ENCODE data around the gene ATF7.
A peak's percentile ranks its signal among the peaks of the same experiment; 100 is the strongest.

Gene ATF7

DNA sequence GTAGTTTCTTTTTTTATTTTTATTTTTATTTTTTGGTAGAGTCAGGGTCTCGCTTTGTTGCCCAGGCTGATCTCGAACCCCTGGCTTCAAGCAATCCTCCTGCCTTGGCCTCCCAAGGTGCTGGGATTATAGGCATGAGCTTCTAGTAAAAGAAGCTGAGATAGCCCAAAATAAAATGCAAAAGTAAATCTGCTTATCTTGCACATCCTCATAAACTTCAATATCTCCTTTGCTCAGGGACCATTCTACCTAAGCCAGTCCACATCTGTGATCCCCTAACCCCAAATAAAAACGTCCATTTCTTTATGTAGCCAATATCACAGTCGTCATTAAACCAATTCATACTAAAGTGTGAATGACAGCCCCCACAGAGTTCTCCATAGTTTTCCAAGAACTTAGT lies 36.3 kb downstream of the ATF7 start:
- Histone ChIP-seq H3K27me3 (replicated peaks; ENCODE audit: control insufficient read depth, insufficient read depth, low read length) (no peaks in the 10 kb centered on the region), H3K4me3 (replicated peaks; ENCODE audit: low read depth, low read length) (no peak overlapping the region), H3K36me3 (ENCODE audit: control insufficient read depth, insufficient read depth, low read length) (no peaks in the 10 kb centered on the region)
- no peak for DNase-seq (ENCODE audit: extremely low read depth, insufficient read length)
- TF ChIP-seq, protein P1, sequence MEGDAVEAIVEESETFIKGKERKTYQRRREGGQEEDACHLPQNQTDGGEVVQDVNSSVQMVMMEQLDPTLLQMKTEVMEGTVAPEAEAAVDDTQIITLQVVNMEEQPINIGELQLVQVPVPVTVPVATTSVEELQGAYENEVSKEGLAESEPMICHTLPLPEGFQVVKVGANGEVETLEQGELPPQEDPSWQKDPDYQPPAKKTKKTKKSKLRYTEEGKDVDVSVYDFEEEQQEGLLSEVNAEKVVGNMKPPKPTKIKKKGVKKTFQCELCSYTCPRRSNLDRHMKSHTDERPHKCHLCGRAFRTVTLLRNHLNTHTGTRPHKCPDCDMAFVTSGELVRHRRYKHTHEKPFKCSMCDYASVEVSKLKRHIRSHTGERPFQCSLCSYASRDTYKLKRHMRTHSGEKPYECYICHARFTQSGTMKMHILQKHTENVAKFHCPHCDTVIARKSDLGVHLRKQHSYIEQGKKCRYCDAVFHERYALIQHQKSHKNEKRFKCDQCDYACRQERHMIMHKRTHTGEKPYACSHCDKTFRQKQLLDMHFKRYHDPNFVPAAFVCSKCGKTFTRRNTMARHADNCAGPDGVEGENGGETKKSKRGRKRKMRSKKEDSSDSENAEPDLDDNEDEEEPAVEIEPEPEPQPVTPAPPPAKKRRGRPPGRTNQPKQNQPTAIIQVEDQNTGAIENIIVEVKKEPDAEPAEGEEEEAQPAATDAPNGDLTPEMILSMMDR (IDR thresholded peaks at IDR 0.05; ENCODE audit: insufficient read depth, low read length, poor library complexity, severe bottlenecking): no peak

DNA sequence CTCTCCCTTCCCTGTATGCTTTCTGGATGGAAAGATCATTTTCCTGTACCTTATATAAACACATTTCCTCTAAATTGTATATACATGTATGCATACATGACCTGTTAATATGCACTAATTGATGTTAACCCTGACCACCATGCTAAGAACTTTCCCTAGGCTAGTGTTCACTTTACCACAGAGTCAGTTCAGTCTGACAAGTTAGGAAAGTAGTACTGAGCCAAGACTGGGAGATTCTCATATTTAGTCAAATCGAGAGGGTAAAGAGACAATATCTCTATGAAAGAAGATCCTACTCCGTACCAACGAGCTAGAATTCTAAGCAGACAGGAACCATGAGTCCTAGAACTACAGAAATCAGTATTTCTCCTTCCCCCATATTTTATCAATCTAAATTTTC lies 36.8 kb downstream of the ATF7 start:
- TF ChIP-seq, protein P1 (IDR thresholded peaks at IDR 0.05; ENCODE audit: insufficient read depth, low read length, poor library complexity, severe bottlenecking): no peak
- H3K36me3 ChIP-seq (ENCODE audit: control insufficient read depth, insufficient read depth, low read length): no peaks in the 10 kb centered on the region
- no peak for DNase-seq (ENCODE audit: extremely low read depth, insufficient read length)
- H3K4me3 ChIP-seq (replicated peaks; ENCODE audit: low read depth, low read length): no peak overlapping the region
- H3K27me3 ChIP-seq (replicated peaks; ENCODE audit: control insufficient read depth, insufficient read depth, low read length): no peaks in the 10 kb centered on the region

DNA sequence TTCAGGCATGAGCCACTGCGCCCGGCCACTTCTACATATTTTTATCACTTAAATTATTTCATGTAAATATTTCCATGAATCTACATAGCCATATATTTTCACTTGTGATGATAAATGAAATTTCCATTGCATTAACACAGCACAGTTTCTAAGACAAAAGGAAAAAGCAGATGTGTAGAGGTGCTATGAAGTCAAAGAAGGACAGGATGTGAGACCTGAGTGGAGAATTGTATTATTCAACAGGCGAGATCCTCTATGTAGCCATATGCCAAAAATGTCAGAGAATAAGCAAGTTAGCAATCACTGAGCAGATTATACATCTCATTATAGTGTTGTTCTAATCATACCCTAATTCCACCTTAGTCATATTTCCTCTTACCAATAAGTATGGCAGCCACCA lies 38.1 kb downstream of the ATF7 start:
- no peak for DNase-seq (ENCODE audit: extremely low read depth, insufficient read length)
- no peak overlapping the region for H3K4me3 ChIP-seq (replicated peaks; ENCODE audit: low read depth, low read length)

DNA sequence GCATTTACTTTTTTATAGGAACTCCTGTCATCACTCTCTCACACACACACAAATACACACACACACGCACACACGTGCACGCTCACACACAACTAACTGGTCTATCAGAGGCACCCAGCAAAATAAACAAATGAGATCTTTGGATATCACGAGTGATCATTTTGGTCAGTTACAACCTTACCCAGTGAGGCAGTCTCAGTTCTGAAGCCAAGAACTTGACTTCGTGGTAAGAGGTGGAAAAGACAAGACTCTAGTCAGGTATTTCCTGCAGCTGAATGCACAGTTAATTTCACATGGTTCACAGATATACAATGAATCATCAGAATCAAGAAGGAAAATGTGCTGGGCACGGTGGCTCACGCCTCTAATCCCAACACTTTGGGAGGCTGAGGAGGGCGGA lies 39.4 kb downstream of the ATF7 start:
- TF ChIP-seq, protein P1 (IDR thresholded peaks at IDR 0.05; ENCODE audit: insufficient read depth, low read length, poor library complexity, severe bottlenecking): no peak
- Histone ChIP-seq H3K4me3 (replicated peaks; ENCODE audit: low read depth, low read length) (no peak overlapping the region), H3K27me3 (replicated peaks; ENCODE audit: control insufficient read depth, insufficient read depth, low read length) (no peaks in the 10 kb centered on the region), H3K36me3 (ENCODE audit: control insufficient read depth, insufficient read depth, low read length) (no peaks in the 10 kb centered on the region)
- no peak for DNase-seq (ENCODE audit: extremely low read depth, insufficient read length)

More for the DNA sequence above, 38.1 kb downstream of the ATF7 start:
- Histone ChIP-seq H3K27me3 (replicated peaks; ENCODE audit: control insufficient read depth, insufficient read depth, low read length) (no peaks in the 10 kb centered on the region), H3K36me3 (ENCODE audit: control insufficient read depth, insufficient read depth, low read length) (no peaks in the 10 kb centered on the region)
- TF ChIP-seq, protein P1 (IDR thresholded peaks at IDR 0.05; ENCODE audit: insufficient read depth, low read length, poor library complexity, severe bottlenecking): no peak

DNA sequence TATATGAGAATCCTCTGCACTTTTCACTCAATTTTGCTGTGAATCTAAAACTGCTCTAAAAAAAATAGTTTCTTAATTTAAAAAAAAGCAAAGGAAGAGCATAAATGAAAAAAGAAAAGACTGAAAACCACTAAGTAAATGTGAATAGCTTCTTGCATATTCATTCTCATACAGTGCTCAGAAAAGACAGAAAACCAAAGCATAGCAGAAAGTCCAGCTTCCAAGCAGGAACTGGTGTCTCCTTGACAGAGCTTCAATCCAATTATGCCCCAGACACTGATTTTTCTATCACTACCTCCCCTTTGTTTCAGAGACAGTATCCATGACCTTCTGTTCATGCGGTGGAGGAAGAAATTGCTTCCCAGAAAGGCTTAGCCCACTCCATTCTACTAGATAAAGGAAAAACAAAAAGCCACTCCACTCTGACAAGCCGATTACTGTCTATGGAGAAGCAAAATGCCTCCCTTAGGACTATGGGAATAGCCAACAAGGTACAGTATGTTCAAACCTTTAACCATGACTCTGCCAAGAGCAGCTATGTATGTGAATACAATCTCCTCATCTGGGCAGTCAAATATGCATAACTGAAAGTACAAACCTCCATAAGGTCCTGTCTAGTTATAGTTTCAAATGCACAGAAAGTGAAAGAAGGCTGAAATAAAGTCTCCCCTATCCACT lies 40.6 kb downstream of the ATF7 start:
- H3K36me3 ChIP-seq (ENCODE audit: control insufficient read depth, insufficient read depth, low read length): no peaks in the 10 kb centered on the region
- TF ChIP-seq, protein P1 (IDR thresholded peaks at IDR 0.05; ENCODE audit: insufficient read depth, low read length, poor library complexity, severe bottlenecking): no peak
- no peak overlapping the region; the same call in 1 of the 2 replicates for H3K4me3 ChIP-seq (replicated peaks; ENCODE audit: low read depth, low read length)
- DNase-seq (ENCODE audit: extremely low read depth, insufficient read length): no peak
- no peaks in the 10 kb centered on the region for H3K27me3 ChIP-seq (replicated peaks; ENCODE audit: control insufficient read depth, insufficient read depth, low read length)

DNA sequence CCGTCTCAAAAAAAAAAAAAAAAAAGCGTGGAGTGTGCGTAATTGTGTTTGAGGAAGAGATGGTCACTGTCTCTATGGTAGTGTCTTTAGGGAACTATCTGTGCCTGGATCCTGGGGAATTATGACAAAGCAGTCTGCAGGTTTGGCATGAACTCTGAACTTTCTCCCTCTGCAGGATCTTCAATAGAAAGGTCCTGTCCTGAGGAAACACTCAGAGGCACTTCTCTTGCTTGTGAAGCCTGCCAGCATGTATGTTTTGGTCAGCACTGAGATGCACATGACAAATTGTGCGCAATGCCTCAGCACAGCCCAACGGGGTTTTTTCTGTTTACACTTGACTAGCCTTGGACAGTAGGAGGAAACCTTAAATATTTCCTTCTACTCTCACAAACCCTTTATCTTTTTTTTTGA lies 46.6 kb downstream of the ATF7 start:
- H3K27me3 ChIP-seq (replicated peaks; ENCODE audit: control insufficient read depth, insufficient read depth, low read length): no peaks in the 10 kb centered on the region
- peaks cover 2% of the 10 kb centered on the region; the same call in 1 of the 2 replicates for H3K36me3 ChIP-seq (ENCODE audit: control insufficient read depth, insufficient read depth, low read length)
- DNase-seq (ENCODE audit: extremely low read depth, insufficient read length): peak; percentile 48
- H3K4me3 ChIP-seq (replicated peaks; ENCODE audit: low read depth, low read length): no peak overlapping the region
- TF ChIP-seq, protein P1 (IDR thresholded peaks at IDR 0.05; ENCODE audit: insufficient read depth, low read length, poor library complexity, severe bottlenecking): no peak
